ENCODE results near the gene TDRD10. TPM values are rescaled to one million over a fixed set of nuclear protein-coding genes. Genes with fewer than 3 reads are reported as not detected.

TDRD10 gene
- total RNA-seq, 1 experiment from 2014 or later: not detected

DNA sequence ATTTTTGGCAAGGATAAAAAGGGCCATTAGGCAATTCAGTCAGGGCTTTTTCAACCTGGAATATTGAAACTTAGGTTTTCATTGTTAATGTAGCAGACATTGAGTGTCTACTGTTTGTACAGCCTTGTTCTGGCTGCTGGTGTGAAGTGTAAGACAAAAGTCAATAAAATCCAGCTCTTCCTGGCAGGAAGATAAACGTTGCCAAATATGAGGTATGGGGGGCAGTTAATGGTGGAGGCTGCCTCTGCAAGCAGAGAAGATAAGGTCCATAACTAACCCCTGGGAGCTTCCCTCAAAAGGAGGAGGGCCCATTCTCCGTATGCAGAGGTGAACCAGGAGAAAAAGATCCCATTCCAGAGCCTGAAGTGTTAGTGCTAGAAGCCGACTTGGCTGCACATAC lies 19.7 kb downstream of the TDRD10 start:
- Histone ChIP-seq H3K4me3 (ENCODE audit: low read length) (no peak overlapping the region), H3K27ac (ENCODE audit: low read length) (no peak overlapping the region), H3K36me3 (ENCODE audit: low read depth, low read length) (no peaks in the 10 kb centered on the region), H3K4me1 (ENCODE audit: insufficient read depth, low read length) (no peaks in the 10 kb centered on the region), H3K9me3 (ENCODE audit: low read length) (no peaks in the 10 kb centered on the region), H4K20me1 (ENCODE audit: low read length) (no peaks in the 10 kb centered on the region), H3K9ac (ENCODE audit: low read length) (no peak overlapping the region), H3F3A (ENCODE audit: low read length, unreplicated experiment) (no peaks in the 10 kb centered on the region), H3K4me2 (ENCODE audit: low read length) (no peak overlapping the region), H3K27me3 (ENCODE audit: low read length) (peaks cover 40% of the 10 kb centered on the region), H2AFZ (ENCODE audit: low read length) (no peak overlapping the region), H3K79me2 (ENCODE audit: low read length) (no peaks in the 10 kb centered on the region), H3K9me2 (replicated peaks; ENCODE audit: low read length) (no peaks in the 10 kb centered on the region)
- ChIA-PET CTCF (no interaction called here), POLR2A (ENCODE audit: unreplicated experiment) (no interaction called here)
- TF ChIP-seq CTCF (conservative IDR thresholded peaks at IDR 0.05; ENCODE audit: low read depth, low read length) (no peak), EZH2phosphoT487 (IDR thresholded peaks at IDR 0.05; ENCODE audit: borderline replicate concordance, low read length) (no peak), EZH2 (IDR thresholded peaks at IDR 0.05; ENCODE audit: low read length, unreplicated experiment) (no peak)
- BruUV-seq (replicated peaks): no TSS peak
- intact Hi-C loops (cut with micrococcal nuclease): no loop called here
- DNase-seq (no peak), ATAC-seq (no peak)

- Histone ChIP-seq H3F3A (ENCODE audit: low read length, unreplicated experiment) (no peaks in the 10 kb centered on the region), H3K27ac (ENCODE audit: low read length) (no peak overlapping the region), H3K79me2 (ENCODE audit: low read length) (no peaks in the 10 kb centered on the region), H3K4me2 (ENCODE audit: low read length) (no peak overlapping the region), H3K27me3 (ENCODE audit: low read length) (peaks cover 29% of the 10 kb centered on the region), H3K9me3 (ENCODE audit: low read length) (no peaks in the 10 kb centered on the region), H3K4me3 (ENCODE audit: low read length) (no peak overlapping the region), H3K36me3 (ENCODE audit: low read depth, low read length) (no peaks in the 10 kb centered on the region), H3K4me1 (ENCODE audit: insufficient read depth, low read length) (no peaks in the 10 kb centered on the region), H3K9me2 (replicated peaks; ENCODE audit: low read length) (no peaks in the 10 kb centered on the region), H4K20me1 (ENCODE audit: low read length) (no peaks in the 10 kb centered on the region), H3K9ac (ENCODE audit: low read length) (no peak overlapping the region), H2AFZ (ENCODE audit: low read length) (no peak overlapping the region)
- ChIA-PET CTCF (interaction anchor here (0.6 kb wide), 1 partner anchor 49 kb away, joined by 3 read pairs; no protein-coding TSS in a partner anchor), POLR2A (ENCODE audit: unreplicated experiment) (no interaction called here)
- no peak for DNase-seq
- no peak for ATAC-seq
- TF ChIP-seq CTCF (conservative IDR thresholded peaks at IDR 0.05; ENCODE audit: low read depth, low read length) (no peak), EZH2 (IDR thresholded peaks at IDR 0.05; ENCODE audit: low read length, unreplicated experiment) (no peak), EZH2phosphoT487 (IDR thresholded peaks at IDR 0.05; ENCODE audit: borderline replicate concordance, low read length) (no peak)
- BruUV-seq (replicated peaks): no TSS peak
- intact Hi-C loops (cut with micrococcal nuclease): no loop called here
Measured at GRCh38 chr1:154524881-154525280, 22.9 kb downstream of the TDRD10 start.

GRCh38 chr1:154527192-154527591 lies 25.2 kb downstream of the TDRD10 start:
- intact Hi-C loops (cut with micrococcal nuclease): no loop called here
- Histone ChIP-seq H3K9me2 (replicated peaks; ENCODE audit: low read length) (no peaks in the 10 kb centered on the region), H2AFZ (ENCODE audit: low read length) (no peak overlapping the region), H3K79me2 (ENCODE audit: low read length) (no peaks in the 10 kb centered on the region), H3K9ac (ENCODE audit: low read length) (no peak overlapping the region), H3F3A (ENCODE audit: low read length, unreplicated experiment) (no peaks in the 10 kb centered on the region), H3K9me3 (ENCODE audit: low read length) (no peaks in the 10 kb centered on the region), H3K27ac (ENCODE audit: low read length) (no peak overlapping the region), H3K4me1 (ENCODE audit: insufficient read depth, low read length) (no peaks in the 10 kb centered on the region), H3K36me3 (ENCODE audit: low read depth, low read length) (no peaks in the 10 kb centered on the region), H3K4me3 (ENCODE audit: low read length) (no peak overlapping the region), H3K4me2 (ENCODE audit: low read length) (no peak overlapping the region), H4K20me1 (ENCODE audit: low read length) (no peaks in the 10 kb centered on the region), H3K27me3 (ENCODE audit: low read length) (peaks cover 14% of the 10 kb centered on the region)
- ATAC-seq: no peak
- POLR2A ChIA-PET (ENCODE audit: unreplicated experiment): no interaction called here
- no peak for DNase-seq
- CTCF ChIA-PET: no interaction called here
- TF ChIP-seq EZH2phosphoT487 (IDR thresholded peaks at IDR 0.05; ENCODE audit: borderline replicate concordance, low read length): no peak
- TF ChIP-seq CTCF (conservative IDR thresholded peaks at IDR 0.05; ENCODE audit: low read depth, low read length): no peak
- no peak for TF ChIP-seq EZH2 (IDR thresholded peaks at IDR 0.05; ENCODE audit: low read length, unreplicated experiment)
- no TSS peak for BruUV-seq (replicated peaks)
